HCT116 (cell line): ENCODE measurements around the gene UBE3C. TPM values are rescaled to one million over a fixed set of nuclear protein-coding genes. Genes with fewer than 3 reads are reported as not detected.

Source experiments
- ATAC-seq: fragments of 200-7000 bp; cut with Tn5 transposase; 2 replicates; pipeline ENCODE4 v1.9.1; 2020; ENCODE audit warnings: mild to moderate bottlenecking, moderate library complexity
- BruUV-seq: library from RNA; stranded (reverse); fragments of 400-500 nt; replicated peaks from 2 replicates; lab custom pipeline; 2021; lab: Mats Ljungman, UMichigan
- CTCF ChIA-PET: fragments of 300-600 bp; sonication (Branson Sonifier 250); formaldehyde crosslinking; loops from one replicate; lab custom pipeline; 2021; ENCODE audit warnings: antibody characterized with exemption; lab: Charles Lee
- POLR2A ChIA-PET: fragments of 300-600, 350-600 bp; sonication (Branson Sonifier 250); formaldehyde crosslinking; loops from one replicate; lab custom pipeline; 2021; ENCODE audit warnings: antibody characterized with exemption; lab: Charles Lee
- RAD21 ChIA-PET, 2 experiments: fragments of 300-600 bp; sonication (Branson Sonifier 250); formaldehyde crosslinking; loops; one replicate each; lab custom pipeline; 2023; ENCODE audit warnings: low total read pairs in 2 of 2; ENCODE audit not compliant: uncharacterized antibody in 2 of 2, unreplicated experiment in 2 of 2, low non-redundant PET in 1 of 2; lab: Charles Lee
- DNase-seq: peaks from one replicate; pipeline ENCODE4 v3.0.0-alpha.2; 2010; ENCODE audit warnings: low read depth, low spot score
- H2AFZ ChIP-seq: fragments of 200-600 bp; shearing (Covaris generic), sonication (generic); 2 replicates; pipeline ENCODE4 v1.6.1; 2017; ENCODE audit warnings: low read depth, mixed run types, mixed read lengths, antibody characterized with exemption, low read length; ENCODE audit not compliant: poor library complexity, severe bottlenecking
- H3K27ac ChIP-seq: 2 replicates; pipeline ENCODE4 v1.5.1; 2012; ENCODE audit warnings: low read depth, low read length
- H3K27me3 ChIP-seq: fragments of 200-600 bp; sonication (generic); 2 replicates; pipeline ENCODE4 v1.6.1; 2016; ENCODE audit warnings: mixed run types, low read length, mixed read lengths; ENCODE audit not compliant: insufficient read depth
- H3K36me3 ChIP-seq, 2 experiments: fragments of 200-500 bp in 1 of 2; fragments of 200-600 bp in 1 of 2; sonication (Bioruptor generic) in 1 of 2; sonication (generic) in 1 of 2; 2 replicates each; pipeline versions ENCODE4 v1.5.1 to v1.6.1; 2014 to 2016; ENCODE audit warnings: low read length in 2 of 2, inconsistent platforms in 1 of 2, mixed read lengths in 1 of 2, mixed run types in 1 of 2; ENCODE audit not compliant: insufficient read depth in 2 of 2, control insufficient read depth in 1 of 2
- H3K4me1 ChIP-seq, 2 experiments: fragments of 200-600 bp in 1 of 2; sonication (generic) in 1 of 2; 2 replicates each; pipeline versions ENCODE4 v1.5.1 to v1.6.1; 2012 to 2017; ENCODE audit warnings: low read length in 2 of 2, inconsistent platforms in 1 of 2, mild to moderate bottlenecking in 1 of 2, mixed read lengths in 1 of 2, mixed run types in 1 of 2, moderate library complexity in 1 of 2; ENCODE audit not compliant: insufficient read depth in 2 of 2, control insufficient read depth in 1 of 2
- H3K4me2 ChIP-seq: fragments of 200-600 bp; sonication (generic); 2 replicates; pipeline ENCODE4 v1.6.1; 2017; ENCODE audit warnings: mixed run types, low read length, mixed read lengths
- H3K4me3 ChIP-seq, 2 experiments: fragments of 200-600 bp in 1 of 2; sonication (generic) in 1 of 2; replicated peaks in 1 of 2; 2 replicates each; pipeline ENCODE4 v1.5.1; 2011 to 2016; ENCODE audit warnings: low read length in 2 of 2, control low read depth in 1 of 2, low read depth in 1 of 2, mild to moderate bottlenecking in 1 of 2, mixed read lengths in 1 of 2, mixed run types in 1 of 2
- H3K79me2 ChIP-seq: fragments of 200-600 bp; sonication (generic); 2 replicates; pipeline ENCODE4 v1.6.1; 2017; ENCODE audit warnings: mild to moderate bottlenecking, mixed run types, low read length, moderate library complexity, mixed read lengths; ENCODE audit not compliant: insufficient read depth
- H3K9ac ChIP-seq: fragments of 200-600 bp; sonication (generic); 2 replicates; pipeline ENCODE4 v1.6.1; 2016; ENCODE audit warnings: low read length, mixed read lengths
- H3K9me2 ChIP-seq: fragments of 200-600 bp; sonication (generic), shearing (Covaris generic); 2 replicates; pipeline ENCODE4 v1.6.1; 2017; ENCODE audit warnings: mixed run types, mild to moderate bottlenecking, moderate library complexity; ENCODE audit not compliant: insufficient read depth
- H3K9me3 ChIP-seq, 2 experiments: fragments of 200-500 bp in 1 of 2; fragments of 200-600 bp in 1 of 2; sonication (Bioruptor generic) in 1 of 2; sonication (generic) in 1 of 2; 2 replicates each; pipeline ENCODE4 v1.6.1; 2014 to 2017; ENCODE audit warnings: low read length in 2 of 2, mixed read lengths in 2 of 2, inconsistent platforms in 1 of 2, low read depth in 1 of 2, mild to moderate bottlenecking in 1 of 2, mixed run types in 1 of 2, moderate library complexity in 1 of 2; ENCODE audit not compliant: control insufficient read depth in 1 of 2, insufficient read depth in 1 of 2
- H4K20me1 ChIP-seq: fragments of 200-600 bp; sonication (generic), shearing (Covaris generic); 2 replicates; pipeline ENCODE4 v1.6.1; 2017; ENCODE audit warnings: mixed run types, mild to moderate bottlenecking, moderate library complexity; ENCODE audit not compliant: insufficient read depth
- ATF3 ChIP-seq: IDR thresholded peaks from 2 replicates; pipeline ENCODE4 v1.6.1; 2012
- CEBPB ChIP-seq: IDR thresholded peaks from 2 replicates; pipeline ENCODE4 v1.6.1; 2012; ENCODE audit warnings: low read depth
- CTCF ChIP-seq, 3 experiments: fragments of 200-600 bp in 1 of 3; sonication (generic) in 1 of 3; IDR thresholded peaks in 2 of 3; conservative IDR thresholded peaks in 1 of 3; 2 replicates each; pipeline ENCODE4 v1.5.1; 2012 to 2017; ENCODE audit warnings: low read depth in 2 of 3, low read length in 2 of 3, antibody characterized with exemption in 1 of 3, borderline replicate concordance in 1 of 3, control low read depth in 1 of 3, mild to moderate bottlenecking in 1 of 3, mixed read lengths in 1 of 3, mixed run types in 1 of 3, moderate library complexity in 1 of 3; ENCODE audit not compliant: insufficient read depth in 1 of 3
- EGR1 ChIP-seq: IDR thresholded peaks from 2 replicates; pipeline ENCODE4 v1.6.1; 2012; ENCODE audit warnings: low read depth
- ELF1 ChIP-seq: IDR thresholded peaks from 2 replicates; pipeline ENCODE4 v1.6.1; 2012; ENCODE audit warnings: low read depth, borderline replicate concordance
- FOSL1 ChIP-seq: IDR thresholded peaks from 2 replicates; pipeline ENCODE4 v1.6.1; 2012; ENCODE audit warnings: low read depth
- MAX ChIP-seq: IDR thresholded peaks from 2 replicates; pipeline ENCODE4 v1.6.1; 2012
- RAD21 ChIP-seq: IDR thresholded peaks from 2 replicates; pipeline ENCODE4 v1.6.1; 2012; ENCODE audit warnings: low read depth, mild to moderate bottlenecking
- SP1 ChIP-seq: IDR thresholded peaks from 2 replicates; pipeline ENCODE4 v1.6.1; 2012; ENCODE audit warnings: low read depth
- ZBTB33 ChIP-seq: IDR thresholded peaks from 2 replicates; pipeline ENCODE4 v1.6.1; 2011; ENCODE audit warnings: mild to moderate bottlenecking, low read length, moderate library complexity; ENCODE audit not compliant: insufficient replicate concordance; ENCODE audit errors: extremely low read depth
- ZNF274 ChIP-seq: fragments of 200-500 bp; sonication (Bioruptor generic); IDR thresholded peaks from 2 replicates; pipeline ENCODE4 v1.6.1; 2014; ENCODE audit warnings: mild to moderate bottlenecking, low read depth, low read length, inconsistent platforms
- intact Hi-C: fragments of 100-400 bp; cut with micrococcal nuclease; formaldehyde crosslinking; loops from 2 replicates; pipeline ENCODE4 v1.10.0; 2022
- total RNA-seq: library from RNA; stranded (reverse); gene quantifications from one replicate; pipeline ENCODE4 v1.2.1, GENCODE V29; 2021; ENCODE audit not compliant: unreplicated experiment

The UBE3C gene
- total RNA-seq, 1 experiment from 2014 or later: 68.3 TPM

GRCh38 chr7:157208571-157209413 lies 70.1 kb downstream of the UBE3C start:
- H3K9me2 ChIP-seq: no peaks in the 10 kb centered on the region
- no peak overlapping the region for H2AFZ ChIP-seq
- H4K20me1 ChIP-seq: peaks cover 4% of the 10 kb centered on the region; the same call in 1 of the 2 replicates
- H3K9ac ChIP-seq: no peak overlapping the region
- no peaks in the 10 kb centered on the region for H3K9me3 ChIP-seq
- no peak overlapping the region for H3K4me3 ChIP-seq
- no peak overlapping the region for H3K4me2 ChIP-seq
- DNase-seq (no peak), ATAC-seq (no peak)
- no peaks in the 10 kb centered on the region for H3K27me3 ChIP-seq
- no TSS peak for BruUV-seq
- CTCF ChIA-PET: no interaction called here
- TF ChIP-seq FOSL1: no peak
- no peak for TF ChIP-seq CTCF (IDR thresholded peaks at IDR 0.05 in 2 of 3, conservative IDR thresholded peaks at IDR 0.05 in 1 of 3; ENCODE audit: borderline replicate concordance in 1 of 3, insufficient read depth in 1 of 3, low read depth in 2 of 3, low read length in 2 of 3)
- TF ChIP-seq MAX: no peak
- TF ChIP-seq ZNF274: no peak
- no peak for TF ChIP-seq RAD21
- TF ChIP-seq SP1: no peak
- TF ChIP-seq ELF1: no peak
- no peak for TF ChIP-seq ATF3
- TF ChIP-seq EGR1: no peak
- no peak for TF ChIP-seq CEBPB
- TF ChIP-seq ZBTB33: no peak
- POLR2A ChIA-PET: no interaction called here
- H3K36me3 ChIP-seq: peaks cover 22 to 49% of the 10 kb centered on the region in 2 experiments
- H3K79me2 ChIP-seq: peaks cover 19% of the 10 kb centered on the region
- intact Hi-C loops: no loop called here
- RAD21 ChIA-PET: no interaction called here
- no peak overlapping the region for H3K27ac ChIP-seq
- no peaks in the 10 kb centered on the region for H3K4me1 ChIP-seq
